Urinary bladder (tissue), 4 donors: ENCODE measurements around the gene BACH1. TPM values are rescaled to one million over a fixed set of nuclear protein-coding genes. Genes with fewer than 3 reads are reported as not detected.
A peak's percentile ranks its signal among the peaks of the same experiment; 100 is the strongest.
"Not testable (repeated sequence)": the region's sequence is repeated elsewhere in the genome, so short reads cannot be mapped to it uniquely, and the experiment has no call there.

ENCODE experiments used
- DNase-seq: peaks from one replicate; pipeline ENCODE4 v3.0.0-alpha.2; 2015; ENCODE audit errors: extremely low spot score
- H3K27ac ChIP-seq: one replicate; pipeline ENCODE4 v1.5.1; 2013; ENCODE audit warnings: low read depth, mild to moderate bottlenecking, moderate library complexity
- H3K36me3 ChIP-seq: one replicate; pipeline ENCODE4 v1.6.1; 2013; ENCODE audit warnings: mild to moderate bottlenecking, moderate library complexity; ENCODE audit not compliant: insufficient read depth
- H3K4me1 ChIP-seq: one replicate; pipeline ENCODE4 v1.6.1; 2013; ENCODE audit warnings: mild to moderate bottlenecking, moderate library complexity; ENCODE audit not compliant: insufficient read depth
- H3K4me3 ChIP-seq: one replicate; pipeline ENCODE4 v1.5.1; 2013; ENCODE audit warnings: low read depth, low read length
- WGBS: extraction: QIAGEN DNeasy Blood & Tissue Kit; methylation state at CpG from one replicate; pipeline ENCODE4 v1.1.7; 2013; 5-methylcytosine and 5-hydroxymethylcytosine counted together
- polyA plus RNA-seq: library from polyadenylated mRNA; stranded (reverse); fragments of 200-250 nt; gene quantifications from one replicate; pipeline ENCODE4 v1.2.3, GENCODE V29; 2013
- total RNA-seq: library from RNA; depleted of rRNA; stranded (reverse); fragments of >200 nt; gene quantifications from one replicate; pipeline ENCODE4 v1.2.3, GENCODE V29; 2014
- donor health status: healthy with polysubstance abuse.
- donor health status: healthy.

The BACH1 gene
- total RNA-seq (116 TPM), polyA plus RNA-seq (11.5 TPM)

DNA sequence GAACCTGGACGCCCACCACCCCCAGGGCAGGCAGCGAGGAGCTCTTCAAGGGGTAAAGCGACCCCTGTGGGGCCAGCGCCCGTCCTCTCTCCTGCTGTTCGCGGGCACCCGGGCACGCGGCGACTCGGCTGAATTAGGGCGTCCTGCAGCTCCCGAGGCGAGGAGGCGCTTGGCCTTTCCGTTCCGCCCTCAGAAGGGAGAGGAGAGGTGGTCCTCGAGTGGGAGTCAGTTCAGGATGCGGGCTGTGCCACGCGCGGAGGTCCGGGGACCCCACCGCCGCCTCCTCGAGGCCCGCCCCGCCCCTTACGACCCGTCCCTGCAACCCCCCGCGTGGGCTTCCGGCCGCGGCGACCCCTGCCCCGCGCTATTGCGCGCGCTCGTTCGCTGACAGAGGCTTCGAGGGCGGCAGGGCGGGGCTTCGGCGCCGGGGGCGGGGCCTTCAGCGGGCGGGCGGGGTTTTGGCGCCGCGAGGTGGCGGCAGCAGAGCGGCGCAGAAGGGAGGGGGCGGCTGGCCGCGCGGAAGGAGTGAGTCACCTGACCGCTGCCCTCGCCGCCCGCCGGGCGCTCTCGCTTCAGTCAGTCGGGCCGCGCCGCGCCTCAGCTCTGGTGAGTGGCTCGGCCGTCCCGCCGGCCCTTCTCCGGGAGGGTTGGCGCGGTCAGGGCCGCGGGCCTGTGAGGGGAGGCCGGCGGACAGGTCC lies at the start of gene BACH1:
BACH1 (plus strand) TSS at position 575 of the 698 bp plus-strand sequence. CDS start 22,359 bp downstream, outside the sequence.
- H3K27ac ChIP-seq, result peak within 1 kb of the TSS; percentile 51
- peak; percentile 40 for DNase-seq
- H3K4me3 ChIP-seq, result peak within 1 kb of the TSS; percentile 91
- no peaks in the 10 kb centered on the region for H3K36me3 ChIP-seq
- 2% methylated on average over 86 of the region's 87 CpGs for WGBS
- peaks cover 2% of the 10 kb centered on the region for H3K4me1 ChIP-seq

DNA sequence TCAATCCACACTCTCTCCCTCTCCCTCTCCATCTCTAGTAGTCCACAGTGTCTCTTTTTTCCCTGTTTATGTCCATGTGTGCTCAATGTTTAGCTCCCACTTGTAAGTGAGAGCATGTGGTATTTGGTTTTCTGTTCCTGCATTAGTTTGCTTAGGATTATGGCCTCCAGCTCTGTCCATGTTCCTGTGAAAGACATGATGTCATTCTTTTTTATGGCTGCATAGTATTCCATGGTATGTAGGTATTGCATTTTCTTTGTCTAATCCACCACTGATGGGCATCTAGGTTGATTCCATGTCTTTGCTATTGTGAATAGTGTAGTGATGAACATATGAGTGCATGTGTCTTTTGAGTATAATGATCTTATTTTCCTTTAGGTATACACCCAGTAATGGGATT lies 49.4 kb upstream of the BACH1 start:
- not testable (repeated sequence) for H3K4me1 ChIP-seq, H3K4me3 ChIP-seq, H3K36me3 ChIP-seq, H3K27ac ChIP-seq, DNase-seq

DNA sequence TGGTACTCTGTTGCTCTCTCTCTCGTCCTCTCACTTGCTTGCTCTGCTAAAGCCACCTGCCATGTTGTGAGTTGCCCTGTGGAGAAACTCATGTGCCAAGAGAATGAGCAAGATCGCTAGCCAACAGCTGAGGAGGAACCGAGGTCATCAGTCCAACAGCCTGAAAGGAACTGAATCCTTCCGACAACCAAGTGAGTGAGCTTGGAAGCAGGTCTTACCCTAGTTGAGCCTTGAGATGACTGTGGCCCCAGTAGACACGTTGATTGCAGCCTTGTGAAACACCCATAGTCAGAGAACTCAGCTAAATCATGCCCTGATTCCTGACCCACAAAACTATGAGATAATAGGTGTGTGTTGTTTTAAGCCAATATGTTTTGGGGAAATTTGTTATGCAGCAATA lies 48.1 kb upstream of the BACH1 start:
- DNase-seq, result no peak
- no peaks in the 10 kb centered on the region for H3K36me3 ChIP-seq
- H3K4me3 ChIP-seq, result no peak overlapping the region
- no peaks in the 10 kb centered on the region for H3K4me1 ChIP-seq
- WGBS, result 88% methylated on average over 5 of the region's 5 CpGs
- no peak overlapping the region for H3K27ac ChIP-seq

GRCh38 chr21:29253861-29254260 lies 44.9 kb upstream of the BACH1 start:
- not testable (repeated sequence) for H3K27ac ChIP-seq, H3K36me3 ChIP-seq, H3K4me1 ChIP-seq

GRCh38 chr21:29254550-29254949 lies 44.2 kb upstream of the BACH1 start:
- WGBS, result 98% methylated on average over 1 of the region's 1 CpG
- H3K36me3 ChIP-seq, result no peaks in the 10 kb centered on the region
- no peaks in the 10 kb centered on the region for H3K4me1 ChIP-seq
- no peak for DNase-seq
- H3K27ac ChIP-seq, result no peak overlapping the region
- H3K4me3 ChIP-seq, result no peak overlapping the region

More at GRCh38 chr21:29253861-29254260, 44.9 kb upstream of the BACH1 start:
- H3K4me3 ChIP-seq, DNase-seq: not testable (repeated sequence)

DNA sequence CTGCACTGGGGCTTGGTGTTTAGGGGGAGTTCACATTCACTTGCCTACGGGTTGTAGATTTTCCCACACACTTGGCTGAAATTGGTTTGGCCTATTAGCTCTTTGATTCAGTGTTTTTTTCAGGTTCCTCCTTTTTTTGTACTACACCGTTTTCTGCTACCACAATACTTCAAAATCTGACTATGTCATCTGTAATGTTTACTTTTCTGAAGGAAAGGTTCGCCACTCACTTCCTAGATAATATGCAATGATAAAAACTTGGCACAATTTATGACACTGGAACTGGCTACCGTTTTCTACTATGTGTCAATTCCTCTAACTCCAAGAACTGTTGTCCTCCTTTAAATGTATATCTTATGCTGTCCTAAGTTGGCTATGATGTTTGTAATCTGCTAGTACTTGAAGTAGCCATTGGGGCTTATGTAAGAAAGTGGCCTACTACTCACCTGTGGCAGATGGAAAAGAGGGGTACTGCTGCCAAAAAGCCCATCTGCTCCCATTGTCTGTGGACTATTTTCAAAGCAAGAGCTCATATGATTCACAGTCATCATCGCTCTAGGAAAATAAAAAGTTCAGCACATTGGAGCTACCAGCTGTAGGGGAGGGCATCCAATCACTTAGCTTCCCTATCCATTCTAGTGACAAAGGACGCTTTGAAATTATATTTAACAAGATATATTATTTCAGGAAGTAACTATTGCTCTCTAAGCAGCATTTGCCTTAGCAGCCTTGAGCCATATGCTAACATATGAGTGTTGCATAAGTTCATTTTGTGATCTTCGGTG lies 42.4 kb upstream of the BACH1 start:
- no peak overlapping the region for H3K27ac ChIP-seq
- H3K36me3 ChIP-seq, result no peaks in the 10 kb centered on the region
- no peak overlapping the region for H3K4me3 ChIP-seq
- H3K4me1 ChIP-seq, result no peaks in the 10 kb centered on the region
- no peak for DNase-seq
- WGBS, result 71% methylated on average over 7 of the region's 7 CpGs

GRCh38 chr21:29257701-29258100 lies 41.0 kb upstream of the BACH1 start:
- no peak overlapping the region for H3K27ac ChIP-seq
- 93% methylated on average over 2 of the region's 2 CpGs for WGBS
- H3K36me3 ChIP-seq, result no peaks in the 10 kb centered on the region
- H3K4me3 ChIP-seq, result no peak overlapping the region
- no peak for DNase-seq
- no peaks in the 10 kb centered on the region for H3K4me1 ChIP-seq

DNA sequence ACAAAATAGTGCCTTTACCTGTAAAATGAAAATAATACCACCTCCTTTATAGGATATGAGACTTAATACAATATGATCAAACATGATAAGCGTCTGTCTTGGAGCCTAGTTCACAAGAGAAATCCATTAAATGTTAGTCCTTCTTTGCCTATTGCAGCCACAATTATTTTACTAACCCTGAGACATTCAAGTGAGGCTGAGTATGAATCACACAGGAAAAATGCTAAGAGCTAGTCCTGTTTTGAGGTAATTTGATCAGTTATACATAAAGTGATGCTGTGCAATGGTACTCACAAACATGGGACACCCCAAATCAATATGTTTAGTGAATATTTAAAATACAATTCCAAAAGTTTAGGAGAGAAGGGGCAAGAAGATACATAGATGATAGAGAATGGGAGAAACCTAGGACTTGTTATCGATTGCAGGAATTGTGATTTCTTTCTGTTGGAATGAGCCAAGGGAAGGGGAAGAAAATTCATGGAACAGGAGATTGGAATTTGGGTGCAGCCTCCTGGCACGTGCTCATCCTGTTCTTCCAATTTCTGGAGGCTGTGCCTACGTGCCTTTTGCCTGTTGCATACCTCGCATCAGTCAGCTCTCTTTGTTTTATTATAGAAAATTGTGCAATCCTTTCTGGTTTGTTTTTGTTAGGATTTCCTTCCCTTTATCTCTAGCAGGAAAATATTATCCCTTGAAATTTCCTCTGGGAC lies 39.9 kb upstream of the BACH1 start:
- Histone ChIP-seq H3K4me1 (no peaks in the 10 kb centered on the region), H3K27ac (no peak overlapping the region), H3K4me3 (no peak overlapping the region), H3K36me3 (no peaks in the 10 kb centered on the region)
- DNase-seq, result no peak
- 29% methylated on average over 5 of the region's 5 CpGs for WGBS

DNA sequence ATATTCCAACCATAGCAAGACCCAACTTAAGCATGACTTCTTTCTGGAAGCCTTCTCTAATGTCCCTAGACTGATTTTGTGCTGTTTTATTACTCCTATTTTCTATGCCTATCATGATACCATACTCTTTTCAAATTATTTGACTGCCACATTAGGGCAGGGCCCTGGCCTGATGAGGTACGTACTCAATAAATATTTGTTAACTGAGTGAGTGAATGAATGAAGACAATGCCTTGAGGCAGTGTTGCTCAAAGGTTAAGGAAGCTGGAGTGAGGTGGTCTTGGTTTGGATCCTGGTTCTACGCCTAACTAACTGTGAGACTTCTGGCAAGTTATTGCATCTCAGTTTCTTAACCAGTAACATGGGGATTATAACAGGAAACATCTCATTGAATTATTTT lies 38.3 kb upstream of the BACH1 start:
- Histone ChIP-seq H3K27ac (no peak overlapping the region), H3K4me1 (no peaks in the 10 kb centered on the region), H3K36me3 (no peaks in the 10 kb centered on the region), H3K4me3 (no peak overlapping the region)
- DNase-seq, result no peak
- 98% methylated on average over 2 of the region's 2 CpGs for WGBS

- Histone ChIP-seq H3K4me3 (no peak overlapping the region), H3K27ac (no peak overlapping the region), H3K36me3 (no peaks in the 10 kb centered on the region), H3K4me1 (no peaks in the 10 kb centered on the region)
- no peak for DNase-seq
- WGBS, result 84% methylated on average over 7 of the region's 7 CpGs
Observed at GRCh38 chr21:29261555-29262540, 36.9 kb upstream of the BACH1 start.

- H3K27ac ChIP-seq, result no peak overlapping the region
Observed at GRCh38 chr21:29264721-29265120, 34.0 kb upstream of the BACH1 start.

DNA sequence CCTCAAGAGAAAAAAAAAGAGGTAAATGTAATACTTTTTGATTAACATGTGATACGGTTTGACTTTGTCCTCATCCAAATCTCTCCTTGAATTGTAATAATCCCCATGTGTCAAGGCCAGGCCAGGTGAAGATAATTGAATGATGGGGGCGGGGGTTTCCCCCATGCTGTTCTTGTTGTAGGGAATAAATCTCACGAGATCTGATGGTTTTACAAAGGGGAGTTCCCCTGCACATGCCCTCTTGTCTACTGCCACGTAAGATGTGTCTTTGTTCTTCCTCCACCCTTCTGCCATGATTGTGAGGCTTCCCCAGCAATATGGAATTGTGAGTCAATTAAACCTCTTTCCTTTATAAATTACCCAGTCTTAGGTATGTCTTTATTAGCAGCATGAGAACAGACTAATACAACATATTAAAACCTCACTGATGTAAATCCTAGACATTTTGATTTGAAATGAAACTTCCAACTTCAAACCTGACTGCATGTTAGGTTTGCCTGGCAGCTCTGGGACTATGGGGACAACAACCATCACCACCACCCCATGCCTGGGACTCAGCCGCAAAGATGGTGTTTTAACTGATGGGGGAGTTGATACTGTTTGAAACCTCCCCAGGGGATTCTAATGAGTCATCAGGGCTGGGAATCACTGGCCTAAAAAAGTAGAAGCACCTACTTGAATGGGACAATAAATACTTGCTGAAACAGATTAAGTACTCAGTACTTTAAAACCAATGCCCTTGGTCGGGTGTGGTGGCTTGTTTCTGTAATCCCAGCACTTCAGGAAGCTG lies 32.8 kb upstream of the BACH1 start:
- WGBS, result 90% methylated on average over 6 of the region's 6 CpGs
- Histone ChIP-seq H3K4me3 (no peak overlapping the region), H3K4me1 (no peaks in the 10 kb centered on the region), H3K27ac (no peak overlapping the region), H3K36me3 (no peaks in the 10 kb centered on the region)
- no peak for DNase-seq

More at GRCh38 chr21:29264721-29265120, 34.0 kb upstream of the BACH1 start:
- no peak overlapping the region for H3K4me3 ChIP-seq
- 51% methylated on average over 1 of the region's 1 CpG for WGBS
- H3K4me1 ChIP-seq, result no peaks in the 10 kb centered on the region
- DNase-seq, result no peak
- H3K36me3 ChIP-seq, result no peaks in the 10 kb centered on the region
